Activated CD4-positive, alpha-beta T cell treated with anti-CD3 and anti-CD28 coated beads for 36 hours (primary cell): ENCODE results near the gene STOX2. TPM values are rescaled to one million over a fixed set of nuclear protein-coding genes. Genes with fewer than 3 reads are reported as not detected.

Source experiments
- ATAC-seq: fragments of 200-7000 bp; cut with Tn5 transposase; one replicate; pipeline ENCODE4 v1.10.0; 2021; ENCODE audit warnings: mild to moderate bottlenecking, moderate library complexity
- CTCF ChIA-PET: fragments of 350-600 bp; sonication (Branson Sonifier 250); formaldehyde crosslinking; loops from one replicate; lab custom pipeline; 2021; ENCODE audit warnings: antibody characterized with exemption; lab: Charles Lee
- POLR2A ChIA-PET: fragments of 350-600 bp; sonication (Branson Sonifier 250); formaldehyde crosslinking; loops from one replicate; lab custom pipeline; 2021; ENCODE audit warnings: antibody characterized with exemption, inconsistent platforms; lab: Charles Lee
- DNase-seq: peaks from one replicate; pipeline ENCODE4 v3.0.0-alpha.2; 2020
- H3K27ac Mint-ChIP-seq: one replicate; pipeline ENCODE4 v1.8.0; 2021; ENCODE audit warnings: mixed read lengths
- H3K27me3 Mint-ChIP-seq: one replicate; pipeline ENCODE4 v1.8.0; 2021; ENCODE audit warnings: mixed read lengths
- H3K36me3 Mint-ChIP-seq: one replicate; pipeline ENCODE4 v1.8.0; 2021; ENCODE audit warnings: low read depth, mixed read lengths
- H3K4me1 Mint-ChIP-seq: one replicate; pipeline ENCODE4 v1.8.0; 2021; ENCODE audit warnings: mixed read lengths
- H3K4me3 Mint-ChIP-seq: one replicate; pipeline ENCODE4 v1.8.0; 2021; ENCODE audit warnings: mild to moderate bottlenecking, moderate library complexity, mixed read lengths
- H3K9me3 Mint-ChIP-seq: one replicate; pipeline ENCODE4 v1.8.0; 2021; ENCODE audit warnings: low read depth, mixed read lengths
- intact Hi-C, 2 experiments: fragments of 100-400 bp; cut with DNase I in 1 of 2; cut with micrococcal nuclease in 1 of 2; formaldehyde crosslinking; loops; one replicate each; pipeline versions ENCODE4 v1.14.2 to v1.15.1; 2022 to 2024; cut with DNase I, micrococcal nuclease
- total RNA-seq, 2 experiments: library from RNA; stranded (reverse); gene quantifications; one replicate each; pipeline ENCODE4 v1.2.3, GENCODE V29; 2021

STOX2 gene
- total RNA-seq, 2 experiments from 2014 or later, result not detected

DNA sequence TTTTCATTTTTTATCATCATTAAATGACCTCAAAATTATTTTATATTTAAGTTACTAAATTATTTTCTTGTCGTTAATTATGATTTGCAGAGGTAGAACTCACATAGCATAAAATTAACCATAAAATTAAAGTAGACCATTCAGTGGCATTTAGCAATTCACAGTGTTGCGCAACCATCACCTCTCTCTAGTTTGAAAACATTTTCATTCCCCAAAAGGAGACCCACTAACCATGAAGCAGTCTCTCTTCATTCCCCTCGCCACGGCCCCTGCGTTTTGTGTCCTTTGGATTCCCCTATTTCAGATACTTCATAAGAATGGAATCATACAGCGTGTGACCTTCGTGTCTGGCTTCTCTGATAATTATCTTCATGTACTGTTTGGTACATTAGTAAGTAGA lies 157.7 kb downstream of the STOX2 start:
- H3K4me1 Mint-ChIP-seq, result no peaks in the 10 kb centered on the region
- ChIA-PET CTCF (no interaction called here), POLR2A (no interaction called here)
- no peaks in the 10 kb centered on the region for H3K36me3 Mint-ChIP-seq
- ATAC-seq, result no peak
- H3K27me3 Mint-ChIP-seq, result peaks cover 7% of the 10 kb centered on the region
- H3K4me3 Mint-ChIP-seq, result no peak overlapping the region
- no peak for DNase-seq
- H3K9me3 Mint-ChIP-seq, result no peaks in the 10 kb centered on the region
- no peak overlapping the region for H3K27ac Mint-ChIP-seq
- intact Hi-C loops, result no loop called here

DNA sequence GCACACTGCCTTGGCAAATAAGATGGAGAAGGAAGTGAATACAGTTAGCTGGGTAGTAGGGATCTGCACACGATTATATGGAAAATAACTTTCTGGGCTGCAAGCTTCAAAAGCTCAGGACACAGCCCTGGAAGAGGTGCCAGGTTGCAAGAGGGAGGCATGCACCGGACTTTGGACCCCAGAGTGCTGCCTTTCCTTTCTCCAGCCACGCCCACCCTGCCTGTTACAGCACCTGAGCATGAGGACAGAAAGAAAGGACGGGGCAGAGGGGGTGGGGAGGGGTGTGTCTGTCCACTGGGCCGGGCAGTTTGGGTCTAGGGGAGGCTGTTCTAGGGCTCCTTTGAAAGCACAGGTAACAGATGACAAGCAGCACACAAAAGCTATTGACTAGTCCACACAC lies 159.8 kb downstream of the STOX2 start:
- ChIA-PET CTCF (no interaction called here), POLR2A (no interaction called here)
- H3K27ac Mint-ChIP-seq, result no peak overlapping the region
- ATAC-seq (no peak), DNase-seq (no peak)
- no peak overlapping the region for H3K4me3 Mint-ChIP-seq
- no peaks in the 10 kb centered on the region for H3K9me3 Mint-ChIP-seq
- peaks cover 4% of the 10 kb centered on the region for H3K27me3 Mint-ChIP-seq
- H3K36me3 Mint-ChIP-seq, result no peaks in the 10 kb centered on the region
- no peaks in the 10 kb centered on the region for H3K4me1 Mint-ChIP-seq
- intact Hi-C loops, result no loop called here

DNA sequence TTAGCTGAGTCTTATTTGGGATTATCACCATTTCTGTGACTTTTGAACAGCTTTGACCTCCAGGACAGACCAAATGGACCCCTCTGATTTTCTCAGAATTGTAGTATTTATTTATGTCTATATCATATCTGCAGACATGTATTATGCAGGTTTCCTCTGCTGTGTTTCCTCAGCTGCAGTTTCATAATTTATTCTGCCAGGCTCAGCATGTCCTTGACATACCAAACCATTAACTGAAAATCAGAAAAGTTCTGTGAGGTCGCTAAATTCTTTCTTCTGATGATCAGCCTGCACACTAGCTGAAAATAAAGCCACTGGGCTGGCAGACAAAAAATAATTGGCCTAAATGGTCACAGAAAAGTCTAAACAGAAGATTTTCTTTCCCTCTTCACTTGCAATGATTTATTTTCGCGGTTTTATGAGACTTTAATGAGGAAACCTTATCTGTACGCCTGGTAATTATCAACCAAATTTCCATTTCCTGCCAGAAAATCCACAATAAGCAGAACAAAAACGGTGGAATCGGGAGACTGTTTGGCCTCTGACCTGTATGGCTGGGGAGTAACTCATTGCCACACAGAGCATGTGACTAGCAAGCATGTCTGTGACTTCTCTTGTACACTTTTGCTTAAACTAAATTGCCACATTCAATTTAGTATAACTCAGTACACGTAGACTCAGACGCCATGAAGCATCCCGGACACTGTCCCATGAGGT lies 161.6 kb downstream of the STOX2 start:
- no peaks in the 10 kb centered on the region for H3K4me1 Mint-ChIP-seq
- H3K4me3 Mint-ChIP-seq, result no peak overlapping the region
- H3K27ac Mint-ChIP-seq, result no peak overlapping the region
- peaks cover 4% of the 10 kb centered on the region for H3K27me3 Mint-ChIP-seq
- ChIA-PET CTCF (interaction anchor here (0.6 kb wide), 2 partner anchors 199 to 975 kb away, joined by 3 read pairs; no protein-coding TSS in a partner anchor), POLR2A (no interaction called here)
- no peaks in the 10 kb centered on the region for H3K36me3 Mint-ChIP-seq
- no peak for ATAC-seq
- no peak for DNase-seq
- intact Hi-C loops, result no loop called here
- H3K9me3 Mint-ChIP-seq, result peaks cover under 1% of the 10 kb centered on the region

DNA sequence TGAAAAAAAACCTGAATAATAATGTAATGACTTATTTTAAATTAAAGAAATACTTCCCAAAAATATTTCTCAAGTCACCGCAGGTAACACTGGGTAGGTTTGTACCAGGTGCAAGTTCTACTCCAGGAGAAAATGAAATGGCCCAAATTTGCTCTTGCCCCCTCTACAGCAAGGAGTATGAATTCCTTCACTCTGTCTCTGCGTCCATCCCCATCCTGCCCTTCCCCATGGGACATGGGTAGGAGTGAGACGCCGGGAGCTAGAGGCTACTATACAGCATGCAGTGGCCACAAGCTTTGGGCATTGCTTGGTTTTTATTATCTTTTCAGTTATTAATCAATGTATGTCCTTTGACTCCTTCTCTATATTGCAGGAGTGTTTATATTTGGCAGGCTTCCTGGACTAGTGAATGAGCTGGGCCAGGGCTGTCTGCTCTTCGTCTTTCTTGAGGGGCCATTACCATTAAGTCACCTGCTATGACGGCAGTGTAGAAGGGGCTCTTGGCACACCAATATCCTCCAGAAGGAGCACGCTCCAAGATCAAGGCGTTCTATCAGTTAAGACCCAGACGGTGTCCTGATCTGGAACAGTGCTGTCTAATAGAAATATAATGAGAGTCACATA lies 162.9 kb downstream of the STOX2 start:
- intact Hi-C loops, result no loop called here
- H3K27ac Mint-ChIP-seq, result no peak overlapping the region
- H3K36me3 Mint-ChIP-seq, result no peaks in the 10 kb centered on the region
- H3K9me3 Mint-ChIP-seq, result peaks cover 6% of the 10 kb centered on the region
- ChIA-PET POLR2A (no interaction called here), CTCF (no interaction called here)
- H3K4me1 Mint-ChIP-seq, result no peaks in the 10 kb centered on the region
- ATAC-seq (no peak), DNase-seq (no peak)
- peaks cover 4% of the 10 kb centered on the region for H3K27me3 Mint-ChIP-seq
- no peak overlapping the region for H3K4me3 Mint-ChIP-seq

Other genes starting within 250 kb of the STOX2 start
- gene RWDD4, start 246.1 kb upstream of the STOX2 start, total RNA-seq, result 10 to 100 TPM; 19.4 to 26.5 TPM
- gene TRAPPC11, start 246.0 kb upstream of the STOX2 start, total RNA-seq, result 10 to 100 TPM; 27.7 to 37.9 TPM